Peyer's patch (tissue), 4 donors: Measurements from ENCODE around the gene APLP1.

Experiments
- POLR2A ChIP-seq, 2 donors: fragments of 450-650 bp; IDR thresholded peaks; one replicate each; pipeline ENCODE4 v1.5.1; 2017; ENCODE audit warnings: antibody characterized with exemption in 2 of 2, mild to moderate bottlenecking in 2 of 2, moderate library complexity in 2 of 2
- TF ChIP-seq, protein P1 (sequence below), 6 experiments: fragments of 450-650 bp in 4 of 6; fragments of 200-600 bp in 2 of 6; sonication (generic) in 1 of 6; IDR thresholded peaks; one replicate each; pipeline ENCODE4 v1.5.1; 2017 to 2019; ENCODE audit warnings: antibody characterized with exemption in 6 of 6, mild to moderate bottlenecking in 3 of 6, moderate library complexity in 1 of 6

- TF ChIP-seq, protein P1, sequence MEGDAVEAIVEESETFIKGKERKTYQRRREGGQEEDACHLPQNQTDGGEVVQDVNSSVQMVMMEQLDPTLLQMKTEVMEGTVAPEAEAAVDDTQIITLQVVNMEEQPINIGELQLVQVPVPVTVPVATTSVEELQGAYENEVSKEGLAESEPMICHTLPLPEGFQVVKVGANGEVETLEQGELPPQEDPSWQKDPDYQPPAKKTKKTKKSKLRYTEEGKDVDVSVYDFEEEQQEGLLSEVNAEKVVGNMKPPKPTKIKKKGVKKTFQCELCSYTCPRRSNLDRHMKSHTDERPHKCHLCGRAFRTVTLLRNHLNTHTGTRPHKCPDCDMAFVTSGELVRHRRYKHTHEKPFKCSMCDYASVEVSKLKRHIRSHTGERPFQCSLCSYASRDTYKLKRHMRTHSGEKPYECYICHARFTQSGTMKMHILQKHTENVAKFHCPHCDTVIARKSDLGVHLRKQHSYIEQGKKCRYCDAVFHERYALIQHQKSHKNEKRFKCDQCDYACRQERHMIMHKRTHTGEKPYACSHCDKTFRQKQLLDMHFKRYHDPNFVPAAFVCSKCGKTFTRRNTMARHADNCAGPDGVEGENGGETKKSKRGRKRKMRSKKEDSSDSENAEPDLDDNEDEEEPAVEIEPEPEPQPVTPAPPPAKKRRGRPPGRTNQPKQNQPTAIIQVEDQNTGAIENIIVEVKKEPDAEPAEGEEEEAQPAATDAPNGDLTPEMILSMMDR (IDR thresholded peaks at IDR 0.05), result no peak
- TF ChIP-seq POLR2A (IDR thresholded peaks at IDR 0.05), result no peak
These were observed 16.9 kb downstream of the APLP1 start for GRCh38 chr19:35885225-35885738.
